SK-N-SH (cell line): ENCODE results near the gene AMN1. TPM values are rescaled to one million over a fixed set of nuclear protein-coding genes. Genes with fewer than 3 reads are reported as not detected.
A peak's percentile ranks its signal among the peaks of the same experiment; 100 is the strongest.

Experiments
- CTCF ChIA-PET: fragments of 300-600, 350-600 bp; formaldehyde crosslinking; extraction: SDS; loops from one replicate; lab custom pipeline; 2021; lab: Yijun Ruan, JAX
- POLR2A ChIA-PET: fragments of 350-600 bp; sonication (Branson Sonifier 250); formaldehyde crosslinking; extraction: SDS; loops from one replicate; lab custom pipeline; 2020; ENCODE audit warnings: antibody characterized with exemption, inconsistent platforms; lab: Yijun Ruan, JAX
- DNase-seq: peaks from one replicate; pipeline ENCODE4 v3.0.0; 2012
- H2AFZ ChIP-seq: fragments of 200-600 bp; sonication (generic); 2 replicates; pipeline ENCODE4 v1.8.1; 2016; ENCODE audit warnings: antibody characterized with exemption, mild to moderate bottlenecking, low read depth
- H3F3A ChIP-seq: fragments of 200-600 bp; sonication (generic); replicated peaks from 2 replicates; pipeline ENCODE3; 2016; ENCODE audit warnings: antibody characterized with exemption, mild to moderate bottlenecking; ENCODE audit not compliant: insufficient read depth
- H3K27ac ChIP-seq, 2 experiments: fragments of 200-500 bp in 1 of 2; fragments of 200-600 bp in 1 of 2; sonication (Bioruptor generic) in 1 of 2; sonication (generic), shearing (Covaris generic) in 1 of 2; 2 replicates each; pipeline versions ENCODE4 v1.5.1 to v1.6.1; 2014 to 2016; ENCODE audit warnings: low read depth in 2 of 2, inconsistent platforms in 1 of 2, low read length in 1 of 2, mild to moderate bottlenecking in 1 of 2, mixed read lengths in 1 of 2
- H3K27me3 ChIP-seq: fragments of 200-600 bp; sonication (generic), shearing (Covaris generic); 2 replicates; pipeline ENCODE4 v1.6.1; 2016; ENCODE audit warnings: mixed run types; ENCODE audit not compliant: insufficient read depth
- H3K36me3 ChIP-seq, 2 experiments: fragments of 200-500 bp in 1 of 2; fragments of 200-600 bp in 1 of 2; sonication (Bioruptor generic) in 1 of 2; sonication (generic) in 1 of 2; replicated peaks in 1 of 2; 2 replicates each; pipeline versions ENCODE3 to v1.5.1; 2014 to 2016; ENCODE audit warnings: low read length in 1 of 2, mild to moderate bottlenecking in 1 of 2; ENCODE audit not compliant: insufficient read depth in 2 of 2, control insufficient read depth in 1 of 2
- H3K4me1 ChIP-seq, 2 experiments: fragments of 200-500 bp in 1 of 2; fragments of 200-600 bp in 1 of 2; sonication (Bioruptor generic) in 1 of 2; sonication (generic), shearing (Covaris generic) in 1 of 2; 2 replicates each; pipeline versions ENCODE4 v1.5.1 to v1.6.1; 2014 to 2016; ENCODE audit warnings: low read depth in 1 of 2, low read length in 1 of 2, mixed run types in 1 of 2; ENCODE audit not compliant: insufficient read depth in 2 of 2, control insufficient read depth in 1 of 2
- H3K4me2 ChIP-seq: fragments of 200-600 bp; sonication (generic), shearing (Covaris generic); 2 replicates; pipeline ENCODE4 v1.6.1; 2017; ENCODE audit warnings: mixed run types
- H3K4me3 ChIP-seq, 2 experiments: fragments of 200-500 bp in 1 of 2; fragments of 200-600 bp in 1 of 2; sonication (Bioruptor generic) in 1 of 2; sonication (generic), shearing (Covaris generic) in 1 of 2; 2 replicates each; pipeline versions ENCODE4 v1.5.1 to v1.8.1; 2014 to 2016; ENCODE audit warnings: low read depth in 2 of 2, inconsistent platforms in 1 of 2, low read length in 1 of 2, mild to moderate bottlenecking in 1 of 2, mixed read lengths in 1 of 2, moderate library complexity in 1 of 2
- H3K79me2 ChIP-seq: fragments of 200-600 bp; sonication (generic); 2 replicates; pipeline ENCODE4 v1.8.1; 2017; ENCODE audit warnings: mild to moderate bottlenecking; ENCODE audit not compliant: insufficient read depth
- H3K9ac ChIP-seq: fragments of 200-600 bp; sonication (generic); 2 replicates; pipeline ENCODE4 v1.6.1; 2017; ENCODE audit warnings: mixed run types
- H3K9me2 ChIP-seq: fragments of 200-600 bp; sonication (generic); 2 replicates; pipeline ENCODE4 v1.6.1; 2017; ENCODE audit warnings: mixed run types
- H3K9me3 ChIP-seq: fragments of 200-600 bp; sonication (generic); 2 replicates; pipeline ENCODE4 v1.6.1; 2017; ENCODE audit warnings: mixed run types, mild to moderate bottlenecking, moderate library complexity
- H4K20me1 ChIP-seq: fragments of 200-600 bp; sonication (generic); 2 replicates; pipeline ENCODE4 v1.6.1; 2017; ENCODE audit warnings: mild to moderate bottlenecking, mixed run types; ENCODE audit not compliant: insufficient read depth
- CHD2 ChIP-seq: fragments of 150-350 bp; IDR thresholded peaks from 2 replicates; pipeline ENCODE4 v1.6.1; 2018; ENCODE audit warnings: low read length; ENCODE audit not compliant: partially characterized antibody
- ELF1 ChIP-seq: IDR thresholded peaks from 2 replicates; pipeline ENCODE4 v1.4.0; 2012
- EP300 ChIP-seq, 2 experiments: IDR thresholded peaks; 2 replicates each; pipeline versions ENCODE4 v1.4.0 to v1.6.1; 2012; ENCODE audit warnings: borderline replicate concordance in 1 of 2, low read depth in 1 of 2, low read length in 1 of 2
- FOXM1 ChIP-seq: IDR thresholded peaks from 2 replicates; pipeline ENCODE4 v1.4.0; 2012; ENCODE audit warnings: low read depth, mild to moderate bottlenecking
- GABPA ChIP-seq: IDR thresholded peaks from 2 replicates; pipeline ENCODE4 v1.4.0; 2012; ENCODE audit warnings: low read depth, mild to moderate bottlenecking
- GATA2 ChIP-seq: sonication (generic); formaldehyde crosslinking; IDR thresholded peaks from 2 replicates; pipeline ENCODE4 v1.5.0; 2020; ENCODE audit warnings: mild to moderate bottlenecking, missing genetic modification reagents
- IRF3 ChIP-seq: fragments of 150-350 bp; IDR thresholded peaks from 2 replicates; pipeline ENCODE4 v1.6.1; 2016; ENCODE audit warnings: mild to moderate bottlenecking, low read depth, low read length
- MEF2A ChIP-seq: IDR thresholded peaks from 2 replicates; pipeline ENCODE4 v1.4.0; 2012; ENCODE audit warnings: low read depth, borderline replicate concordance
- MXI1 ChIP-seq: IDR thresholded peaks from 2 replicates; pipeline ENCODE4 v1.6.1; 2012; ENCODE audit warnings: mild to moderate bottlenecking, low read depth, low read length, improper control_type of control experiment
- NFIC ChIP-seq: IDR thresholded peaks from 2 replicates; pipeline ENCODE4 v1.4.0; 2012; ENCODE audit warnings: borderline replicate concordance
- NRF1 ChIP-seq: IDR thresholded peaks from 2 replicates; pipeline ENCODE4 v1.6.1; 2012; ENCODE audit warnings: low read depth, mild to moderate bottlenecking, low read length
- POLR2AphosphoS5 ChIP-seq: IDR thresholded peaks from 2 replicates; pipeline ENCODE4 v1.6.1; 2012; ENCODE audit warnings: low read depth, low read length
- RAD21 ChIP-seq: IDR thresholded peaks from 2 replicates; pipeline ENCODE4 v1.6.1; 2012; ENCODE audit warnings: mild to moderate bottlenecking, low read length
- RCOR1 ChIP-seq: fragments of 150-350 bp; IDR thresholded peaks from 2 replicates; pipeline ENCODE4 v1.6.1; 2017; ENCODE audit warnings: antibody characterized with exemption, low read length
- REST ChIP-seq: IDR thresholded peaks from 2 replicates; pipeline ENCODE4 v1.6.1; 2012; ENCODE audit warnings: mild to moderate bottlenecking, low read depth, low read length, moderate library complexity
- SMC3 ChIP-seq: IDR thresholded peaks from 2 replicates; pipeline ENCODE4 v1.6.1; 2012; ENCODE audit warnings: low read depth, low read length, improper control_type of control experiment
- TAF1 ChIP-seq: IDR thresholded peaks from 2 replicates; pipeline ENCODE4 v1.6.1; 2012; ENCODE audit warnings: low read depth, mild to moderate bottlenecking, low read length, moderate library complexity, borderline replicate concordance
- USF2 ChIP-seq: fragments of 150-350 bp; IDR thresholded peaks from 2 replicates; pipeline ENCODE4 v1.6.1; 2017; ENCODE audit warnings: antibody characterized with exemption, low read length, low read depth, borderline replicate concordance
- YY1 ChIP-seq: IDR thresholded peaks from 2 replicates; pipeline ENCODE4 v1.4.0; 2012; ENCODE audit warnings: low read depth, mild to moderate bottlenecking
- ZBTB33 ChIP-seq: IDR thresholded peaks from 2 replicates; pipeline ENCODE4 v1.4.0; 2012; ENCODE audit warnings: low read depth, borderline replicate concordance
- WGBS: methylation state at CpG from one replicate; pipeline ENCODE4 v1.1.6; 2017; ENCODE audit warnings: low lambda C conversion rate; 5-methylcytosine and 5-hydroxymethylcytosine counted together
- polyA plus RNA-seq, 3 experiments: library from polyadenylated mRNA; depleted of rRNA; stranded (reverse); fragments of >200 nt; gene quantifications; 2 replicates each; pipeline ENCODE4 v1.2.3, GENCODE V29; 2012
- TF ChIP-seq, protein P1 (sequence below): IDR thresholded peaks from 2 replicates; pipeline ENCODE4 v1.4.0; 2012; ENCODE audit warnings: low read depth

Gene AMN1
- polyA plus RNA-seq, 1 of the 3 experiments (the other 2 are of a cell fraction) = 8.6 TPM

DNA sequence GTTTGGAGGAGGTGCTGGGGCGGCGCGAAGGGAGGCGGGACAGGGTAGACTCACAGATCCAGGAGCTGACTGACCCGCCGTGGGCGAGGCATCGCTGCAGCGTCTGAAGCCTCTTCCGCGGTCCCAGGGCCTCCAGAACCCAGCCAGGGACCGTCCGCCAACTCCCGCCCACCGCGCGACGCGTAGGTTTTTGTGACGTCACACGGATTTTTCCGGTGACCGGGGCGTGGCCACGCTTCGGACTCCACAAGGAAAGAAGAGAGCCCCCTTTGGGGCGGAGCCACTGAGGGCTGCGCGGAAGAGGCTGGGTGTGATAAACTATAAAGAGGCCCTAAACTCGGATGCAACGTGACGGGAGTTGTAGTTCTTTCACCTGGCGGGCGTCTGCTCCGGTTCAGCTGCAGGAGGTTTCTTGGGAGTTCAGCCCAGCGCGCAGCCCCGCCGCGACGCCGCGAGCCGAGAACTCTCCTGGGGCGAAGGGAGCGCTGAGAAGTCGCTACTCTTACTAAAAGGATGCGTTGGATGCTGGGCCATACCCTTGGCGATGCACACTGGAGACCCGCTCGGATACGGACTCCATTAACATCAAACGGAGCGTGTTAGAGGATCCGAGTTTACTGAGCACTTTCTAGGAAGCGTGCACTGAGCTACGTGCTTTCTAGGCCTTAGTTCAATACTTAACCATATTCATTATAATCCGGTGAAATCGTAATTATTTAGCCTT lies at the start of gene AMN1 (continued):
- TF ChIP-seq REST (no peak), YY1 (peak; percentile 48; the same call in 1 of the 2 replicates), GABPA (no peak), EP300 (IDR thresholded peaks at IDR 0.05; ENCODE audit: borderline replicate concordance in 1 of 2, low read depth in 1 of 2, low read length in 1 of 2) (no peak), ZBTB33 (no peak), FOXM1 (no peak), RCOR1 (no peak), RAD21 (no peak), GATA2 (CRISPR knock-in tag) (no peak), SMC3 (no peak; the same call in 1 of the 2 replicates), ELF1 (peak; percentile 87), MXI1 (no peak; the same call in 1 of the 2 replicates)

- Histone ChIP-seq H3K27ac (no peak overlapping the region), H3F3A (no peaks in the 10 kb centered on the region), H3K4me1 (peaks cover 0 to 9% of the 10 kb centered on the region in 2 experiments; a peak in 1 of 4 replicates), H3K36me3 (no peaks in the 10 kb centered on the region), H3K9ac (no peak overlapping the region), H3K9me3 (no peaks in the 10 kb centered on the region), H3K4me2 (no peak overlapping the region), H3K79me2 (no peaks in the 10 kb centered on the region), H4K20me1 (no peaks in the 10 kb centered on the region), H3K27me3 (no peaks in the 10 kb centered on the region), H2AFZ (no peak overlapping the region), H3K9me2 (no peaks in the 10 kb centered on the region), H3K4me3 (no peak overlapping the region)
- POLR2A ChIA-PET = no interaction called here
- WGBS = 87% methylated on average over 2 of the region's 2 CpGs
- CTCF ChIA-PET = no interaction called here
- DNase-seq = peak; percentile 26
- TF ChIP-seq POLR2AphosphoS5 = no peak
- TF ChIP-seq NFIC = no peak
- TF ChIP-seq MEF2A = no peak
- no peak for TF ChIP-seq GABPA
- no peak for TF ChIP-seq GATA2 (CRISPR knock-in tag)
- TF ChIP-seq, protein P1, sequence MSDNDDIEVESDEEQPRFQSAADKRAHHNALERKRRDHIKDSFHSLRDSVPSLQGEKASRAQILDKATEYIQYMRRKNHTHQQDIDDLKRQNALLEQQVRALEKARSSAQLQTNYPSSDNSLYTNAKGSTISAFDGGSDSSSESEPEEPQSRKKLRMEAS = no peak
- TF ChIP-seq USF2 = no peak
- no peak for TF ChIP-seq RAD21
- no peak for TF ChIP-seq NRF1
- no peak for TF ChIP-seq TAF1
- TF ChIP-seq CHD2 = no peak
- TF ChIP-seq ELF1 = no peak
- no peak for TF ChIP-seq ZBTB33
- TF ChIP-seq IRF3 = no peak
Measured at GRCh38 chr12:31773867-31774266, 45.0 kb upstream of the AMN1 start.
